NCI-H69 (cell line): Measurements from ENCODE around the gene DENND1A.
"Not testable (repeated sequence)": the region's sequence is repeated elsewhere in the genome, so short reads cannot be mapped to it uniquely, and the experiment has no call there.

Source experiments
- DNase-seq: peaks from one replicate; lab custom pipeline; 2025; lab: John Stamatoyannopoulos, UW

The DENND1A gene

DNA sequence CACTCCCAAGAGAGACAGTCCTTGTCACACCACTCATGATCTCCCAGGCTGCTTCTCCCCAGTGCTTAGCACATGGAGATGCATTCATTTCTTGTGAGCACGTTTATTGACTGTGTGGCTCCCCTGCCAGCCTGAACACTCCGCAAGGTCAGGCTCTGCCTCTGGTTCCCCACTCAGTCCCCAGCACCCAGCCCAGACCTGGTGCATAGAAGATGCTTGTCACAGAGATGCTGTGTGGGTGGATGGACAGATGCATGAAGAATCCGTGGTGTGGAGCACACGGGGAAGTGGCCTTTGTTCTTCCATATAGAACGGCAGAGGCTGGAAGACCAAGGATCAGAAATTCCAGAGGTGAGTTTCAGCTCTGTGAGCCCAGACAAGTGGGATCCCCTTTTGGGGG, 587.7 kb downstream of the DENND1A start:
- no peak for DNase-seq

DNA sequence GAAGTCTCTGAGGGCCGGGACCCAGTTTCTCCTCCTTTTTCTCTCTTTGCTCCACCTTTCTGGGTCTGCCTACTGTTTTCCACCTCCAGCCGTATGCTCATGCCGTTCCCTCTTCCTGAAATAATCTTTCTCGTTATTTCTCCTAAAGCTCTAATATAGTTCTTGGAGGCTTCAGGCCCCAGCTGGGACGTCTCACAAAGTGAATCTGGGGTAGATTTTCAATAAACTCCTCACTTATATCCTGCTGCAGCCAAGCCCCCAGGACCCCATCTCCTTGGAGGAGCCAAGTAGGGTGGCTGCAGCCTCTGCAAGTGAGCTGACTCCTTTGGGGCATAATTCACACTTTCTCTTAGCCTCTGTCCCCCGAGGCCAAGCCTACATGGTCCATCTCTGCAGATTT, 588.1 kb downstream of the DENND1A start:
- DNase-seq: no peak

GRCh38 chr9:123339666-123340510, 590.0 kb downstream of the DENND1A start:
- DNase-seq: no peak

DNA sequence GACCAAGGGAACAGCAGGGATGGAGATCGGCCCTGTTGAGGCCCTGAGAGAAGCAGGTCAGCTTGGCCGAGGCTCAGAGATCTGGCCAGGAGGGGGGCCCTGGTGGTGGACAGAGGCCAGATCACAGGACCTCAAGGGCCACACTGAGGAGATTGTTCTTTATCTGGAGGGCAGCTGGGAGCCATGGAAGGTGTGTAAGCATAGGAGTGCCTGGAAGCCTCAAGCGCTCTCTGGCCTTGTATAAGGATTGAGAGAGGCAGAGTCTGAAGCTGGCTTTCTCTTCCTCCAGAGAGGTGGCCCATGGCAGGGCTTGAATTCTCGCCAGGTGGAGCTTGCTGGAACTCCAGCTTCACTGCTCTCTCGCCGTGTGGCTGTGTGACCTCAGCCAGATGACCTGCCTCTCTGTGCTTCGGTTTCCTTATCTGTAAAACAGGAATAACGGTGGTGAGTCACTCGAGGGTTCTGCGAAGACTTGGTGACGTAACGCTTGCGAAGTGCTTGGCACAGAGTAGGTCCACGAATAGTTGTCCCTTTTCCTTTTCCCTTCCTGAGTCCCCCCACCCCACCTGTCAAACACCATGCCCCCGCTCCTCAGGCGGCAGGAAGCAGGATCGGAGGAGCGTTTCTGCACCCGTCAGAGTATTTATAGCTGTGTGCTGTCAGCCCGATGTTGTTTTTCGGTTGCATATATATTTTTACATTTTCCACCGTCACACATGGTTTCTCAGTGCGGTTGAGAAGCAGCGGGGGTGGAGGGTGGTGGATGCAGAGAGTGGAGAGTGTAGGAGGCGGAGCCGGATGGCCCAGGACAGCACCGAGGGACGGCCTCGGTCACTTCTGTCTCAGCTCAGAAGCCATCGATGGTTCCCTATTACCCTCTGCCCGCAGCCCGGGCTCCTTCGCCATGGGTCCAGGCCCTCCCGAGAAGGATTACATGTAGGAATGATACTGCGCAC, 590.9 kb downstream of the DENND1A start:
- DNase-seq: no peak

DNA sequence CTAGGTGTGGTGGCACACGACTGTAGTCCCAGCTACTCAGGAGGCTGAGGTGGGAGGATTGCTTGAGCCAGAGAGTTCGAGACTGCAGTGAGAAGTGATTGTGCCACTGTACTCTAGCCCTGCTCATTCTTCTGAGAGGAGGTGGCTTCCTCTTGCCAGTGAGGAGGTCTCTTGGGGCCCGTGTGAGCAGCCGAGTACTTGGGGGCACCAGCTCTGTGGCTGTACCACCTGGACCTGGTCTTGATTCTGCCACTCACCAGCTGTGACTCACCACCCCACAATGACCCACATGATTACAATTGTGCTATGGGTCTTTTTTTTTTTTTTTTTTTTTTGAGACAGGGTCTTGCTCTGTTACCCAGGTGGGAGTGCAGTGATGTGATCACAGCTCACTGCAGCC, 592.0 kb downstream of the DENND1A start:
- no peak for DNase-seq

- DNase-seq: no peak
These were observed 593.0 kb downstream of the DENND1A start for GRCh38 chr9:123336959-123337358.

- no peak for DNase-seq
These were observed 593.5 kb downstream of the DENND1A start for GRCh38 chr9:123336449-123336848.

GRCh38 chr9:123335986-123336329, 594.0 kb downstream of the DENND1A start:
- DNase-seq: no peak

- no peak for DNase-seq
These were observed 594.5 kb downstream of the DENND1A start for GRCh38 chr9:123335193-123335985.

DNA sequence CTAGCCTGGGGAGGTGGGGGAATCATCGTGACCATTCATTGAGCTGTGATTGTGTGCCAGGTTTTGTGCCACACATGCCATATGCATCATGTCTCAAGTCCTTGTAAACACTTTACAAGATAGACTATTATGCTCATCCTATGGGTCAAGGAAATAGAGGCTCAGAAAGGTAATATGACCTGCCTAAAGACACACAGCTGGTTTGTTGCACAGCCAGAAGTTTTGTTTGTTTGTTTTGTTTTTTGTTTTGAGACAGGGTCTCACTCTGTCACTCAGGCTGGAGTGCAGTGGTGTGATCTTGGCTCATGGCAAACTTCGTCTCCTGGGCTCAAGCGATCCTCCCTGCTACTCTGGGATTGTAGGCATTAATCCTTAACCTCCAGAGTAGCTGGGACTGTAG, 595.3 kb downstream of the DENND1A start:
- no peak for DNase-seq

DNA sequence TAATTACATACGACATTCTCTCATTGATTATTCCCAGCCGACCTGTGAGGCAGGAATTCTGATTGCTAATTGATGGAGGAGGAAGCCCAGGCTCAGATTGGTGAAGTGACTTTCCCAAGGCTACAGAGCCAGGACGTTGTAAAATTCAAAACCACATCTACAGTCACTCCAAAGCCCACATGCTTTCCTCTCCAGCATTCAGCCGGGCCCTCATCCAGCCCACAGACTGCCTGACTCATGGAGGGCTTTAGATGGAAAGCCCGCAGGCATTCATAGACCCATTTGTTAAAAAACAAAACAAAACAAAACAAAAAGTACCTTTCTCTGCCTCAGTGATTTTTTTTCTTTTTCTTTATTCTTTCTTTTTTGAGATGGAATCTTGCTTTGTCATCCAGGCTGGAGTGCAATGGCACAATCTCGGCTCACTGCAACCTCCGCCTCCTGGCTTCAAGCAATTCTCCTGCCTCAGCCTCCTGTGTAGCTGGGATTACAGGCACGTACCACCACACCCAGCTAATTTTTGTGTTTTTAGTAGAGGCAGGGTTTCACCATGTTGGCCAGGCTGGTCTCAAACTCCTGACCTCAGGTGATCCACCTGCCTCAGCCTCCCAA, 596.8 kb downstream of the DENND1A start:
- not testable (repeated sequence) for DNase-seq

GRCh38 chr9:123331346-123332060, 598.4 kb downstream of the DENND1A start:
- no peak for DNase-seq
